Spleen (tissue), 7 donors: ENCODE data around the gene SUSD4.

Experiments
- CTCF ChIP-seq, 11 experiments: fragments of 200-600 bp in 7 of 11; fragments of 450-650 bp in 4 of 11; sonication (generic) in 4 of 11; IDR thresholded peaks in 8 of 11; conservative IDR thresholded peaks in 3 of 11; 1 replicate in 7 of 11; 2 replicates in 4 of 11; pipeline versions ENCODE4 v1.4.0 to v1.8.0; 2016 to 2021; ENCODE audit warnings: antibody characterized with exemption in 11 of 11, inconsistent platforms in 4 of 11, mild to moderate bottlenecking in 1 of 11
- POLR2A ChIP-seq, 3 donors: fragments of 450-650 bp; IDR thresholded peaks; one replicate each; pipeline ENCODE4 v1.5.1; 2017; ENCODE audit warnings: antibody characterized with exemption in 3 of 3, mild to moderate bottlenecking in 1 of 3
- POLR2AphosphoS5 ChIP-seq, 3 donors: sonication (generic); formaldehyde crosslinking; IDR thresholded peaks; one replicate each; pipeline ENCODE4 v1.5.1; 2017; ENCODE audit warnings: antibody characterized with exemption in 3 of 3
- donor health status: DM: no; HTN: no; CAD: no; lungs with moderate emphysema.
- donor health status: DM: no; HTN: no; CAD: no.
- donor health status: DM: no; HTN: no; CAD: no.

GRCh38 chr1:223199094-223199647, 164.8 kb downstream of the SUSD4 start:
- TF ChIP-seq CTCF (IDR thresholded peaks at IDR 0.05 in 8 of 11, conservative IDR thresholded peaks at IDR 0.05 in 3 of 11) = no peak
- no peak for TF ChIP-seq POLR2A (IDR thresholded peaks at IDR 0.05)
- no peak for TF ChIP-seq POLR2AphosphoS5 (IDR thresholded peaks at IDR 0.05)
